Measurements from ENCODE around the gene HEMK1.

HEMK1 gene

GRCh38 chr3:50570508-50571279 is 1.4 kb downstream of the HEMK1 start:
- no peaks in the 10 kb centered on the region for H3K9me3 ChIP-seq (ENCODE audit: control insufficient read depth, low read length)
- H3K4me3 ChIP-seq (ENCODE audit: low read length): no peak overlapping the region
- H3K4me1 ChIP-seq (ENCODE audit: control insufficient read depth, insufficient read depth, low read length): peaks cover 21% of the 10 kb centered on the region
- no peaks in the 10 kb centered on the region for H3K36me3 ChIP-seq (ENCODE audit: control insufficient read depth, insufficient read depth, low read length)
- peaks cover 7% of the 10 kb centered on the region for H3K27me3 ChIP-seq (ENCODE audit: control insufficient read depth, insufficient read depth, low read length)
- H3K9ac ChIP-seq (ENCODE audit: low read length): peak overlapping the region; percentile 90

- H3K9ac ChIP-seq (ENCODE audit: low read length): no peak overlapping the region
- H3K4me1 ChIP-seq (ENCODE audit: control insufficient read depth, insufficient read depth, low read length): peaks cover 21% of the 10 kb centered on the region
- peaks cover 7% of the 10 kb centered on the region for H3K27me3 ChIP-seq (ENCODE audit: control insufficient read depth, insufficient read depth, low read length)
- no peaks in the 10 kb centered on the region for H3K9me3 ChIP-seq (ENCODE audit: control insufficient read depth, low read length)
- no peak overlapping the region for H3K4me3 ChIP-seq (ENCODE audit: low read length)
- no peaks in the 10 kb centered on the region for H3K36me3 ChIP-seq (ENCODE audit: control insufficient read depth, insufficient read depth, low read length)
Measured at GRCh38 chr3:50571486-50571885, 2.2 kb downstream of the HEMK1 start.

- Histone ChIP-seq H3K36me3 (ENCODE audit: control insufficient read depth, insufficient read depth, low read length) (no peaks in the 10 kb centered on the region), H3K27me3 (ENCODE audit: control insufficient read depth, insufficient read depth, low read length) (peaks cover under 1% of the 10 kb centered on the region), H3K9ac (ENCODE audit: low read length) (no peak overlapping the region), H3K4me3 (ENCODE audit: low read length) (no peak overlapping the region), H3K4me1 (ENCODE audit: control insufficient read depth, insufficient read depth, low read length) (peaks cover 15% of the 10 kb centered on the region), H3K9me3 (ENCODE audit: control insufficient read depth, low read length) (no peaks in the 10 kb centered on the region)
Measured at GRCh38 chr3:50572158-50572557, 2.8 kb downstream of the HEMK1 start.

DNA sequence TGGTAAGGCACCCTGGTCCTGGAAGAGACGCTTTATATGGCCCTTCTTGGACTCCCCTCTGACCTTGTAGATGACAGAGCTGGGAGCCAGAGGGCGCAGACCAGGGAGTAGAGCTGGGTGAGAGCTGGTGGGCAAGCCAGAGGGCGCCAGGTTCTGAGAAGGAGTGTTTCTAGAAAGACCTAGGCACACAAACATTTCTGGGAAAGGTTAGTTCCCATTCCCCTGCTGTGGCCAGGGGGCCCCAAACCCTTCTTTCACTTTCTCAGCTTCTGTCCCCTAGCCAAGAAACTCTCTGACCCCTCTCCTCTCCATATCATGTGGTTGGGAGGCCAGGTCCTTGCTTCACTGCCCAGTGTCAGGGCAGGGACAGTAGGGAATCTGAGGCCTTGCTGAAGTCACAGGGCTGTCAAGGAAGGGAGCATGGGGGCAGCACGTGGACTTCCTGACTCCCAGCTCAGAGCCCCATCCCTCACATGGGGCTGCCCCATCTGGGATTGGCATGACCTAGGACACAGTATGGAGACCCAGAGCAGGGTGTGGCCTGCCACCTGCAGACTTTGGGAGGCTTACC is 3.6 kb downstream of the HEMK1 start:
- no peaks in the 10 kb centered on the region for H3K27me3 ChIP-seq (ENCODE audit: control insufficient read depth, insufficient read depth, low read length)
- no peak overlapping the region for H3K4me3 ChIP-seq (ENCODE audit: low read length)
- no peaks in the 10 kb centered on the region for H3K9me3 ChIP-seq (ENCODE audit: control insufficient read depth, low read length)
- H3K36me3 ChIP-seq (ENCODE audit: control insufficient read depth, insufficient read depth, low read length): peaks cover 3% of the 10 kb centered on the region
- H3K9ac ChIP-seq (ENCODE audit: low read length): no peak overlapping the region
- H3K4me1 ChIP-seq (ENCODE audit: control insufficient read depth, insufficient read depth, low read length): peaks cover 9% of the 10 kb centered on the region

- peaks cover 4% of the 10 kb centered on the region for H3K36me3 ChIP-seq (ENCODE audit: control insufficient read depth, insufficient read depth, low read length)
- no peak overlapping the region for H3K4me3 ChIP-seq (ENCODE audit: low read length)
- no peaks in the 10 kb centered on the region for H3K9me3 ChIP-seq (ENCODE audit: control insufficient read depth, low read length)
- peaks cover under 1% of the 10 kb centered on the region for H3K4me1 ChIP-seq (ENCODE audit: control insufficient read depth, insufficient read depth, low read length)
- no peaks in the 10 kb centered on the region for H3K27me3 ChIP-seq (ENCODE audit: control insufficient read depth, insufficient read depth, low read length)
- H3K9ac ChIP-seq (ENCODE audit: low read length): no peak overlapping the region
Measured at GRCh38 chr3:50573566-50574443, 4.5 kb downstream of the HEMK1 start.

- Histone ChIP-seq H3K9me3 (ENCODE audit: control insufficient read depth, low read length) (no peaks in the 10 kb centered on the region), H3K4me1 (ENCODE audit: control insufficient read depth, insufficient read depth, low read length) (no peaks in the 10 kb centered on the region), H3K36me3 (ENCODE audit: control insufficient read depth, insufficient read depth, low read length) (peaks cover 4% of the 10 kb centered on the region), H3K4me3 (ENCODE audit: low read length) (no peak overlapping the region), H3K27me3 (ENCODE audit: control insufficient read depth, insufficient read depth, low read length) (no peaks in the 10 kb centered on the region), H3K9ac (ENCODE audit: low read length) (no peak overlapping the region)
Measured at GRCh38 chr3:50574444-50574831, 5.1 kb downstream of the HEMK1 start.

DNA sequence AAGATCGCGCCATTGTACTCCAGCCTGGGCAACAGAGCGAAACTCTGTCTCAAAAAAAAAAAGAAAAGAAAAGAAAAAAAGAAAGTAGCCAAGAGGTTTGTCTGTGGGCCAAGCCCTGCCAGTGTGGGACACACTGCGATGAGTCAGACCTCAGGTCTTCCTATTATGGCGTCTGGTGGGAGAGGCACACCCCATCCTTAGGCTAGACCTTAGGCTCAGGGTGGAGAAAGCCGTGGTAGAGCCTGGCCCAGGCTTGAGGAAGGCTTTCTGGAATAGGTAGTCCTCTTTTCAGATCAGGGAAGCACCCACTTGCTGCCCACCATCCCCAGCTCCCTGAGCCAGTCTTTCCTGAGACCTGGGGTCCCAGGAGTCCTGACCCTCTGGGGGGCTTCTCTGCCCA is 6.0 kb downstream of the HEMK1 start:
- Histone ChIP-seq H3K4me1 (ENCODE audit: control insufficient read depth, insufficient read depth, low read length) (no peaks in the 10 kb centered on the region), H3K9ac (ENCODE audit: low read length) (no peak overlapping the region), H3K4me3 (ENCODE audit: low read length) (no peak overlapping the region), H3K27me3 (ENCODE audit: control insufficient read depth, insufficient read depth, low read length) (no peaks in the 10 kb centered on the region), H3K36me3 (ENCODE audit: control insufficient read depth, insufficient read depth, low read length) (peaks cover 4% of the 10 kb centered on the region), H3K9me3 (ENCODE audit: control insufficient read depth, low read length) (no peaks in the 10 kb centered on the region)

DNA sequence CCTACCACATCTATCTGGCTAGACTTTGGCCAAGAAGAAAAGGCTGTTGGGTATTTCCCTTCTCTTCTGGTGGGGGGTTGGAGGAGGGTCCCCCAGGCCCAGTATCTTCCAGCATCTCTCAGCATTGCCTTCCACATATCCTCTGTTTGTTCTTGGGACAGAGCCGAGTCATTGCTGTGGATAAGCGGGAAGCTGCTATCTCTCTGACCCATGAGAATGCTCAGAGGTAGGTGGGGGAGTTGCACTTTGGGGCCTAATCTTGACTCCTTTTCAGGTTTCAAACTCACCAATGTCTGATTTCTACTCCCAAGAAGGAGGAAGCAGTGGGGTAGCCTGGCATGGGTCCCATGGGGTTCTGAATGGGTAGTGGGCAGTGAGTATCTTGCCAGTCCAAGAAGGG is 8.0 kb downstream of the HEMK1 start:
- H3K4me3 ChIP-seq (ENCODE audit: low read length): no peak overlapping the region
- H3K9me3 ChIP-seq (ENCODE audit: control insufficient read depth, low read length): no peaks in the 10 kb centered on the region
- H3K9ac ChIP-seq (ENCODE audit: low read length): no peak overlapping the region
- H3K27me3 ChIP-seq (ENCODE audit: control insufficient read depth, insufficient read depth, low read length): no peaks in the 10 kb centered on the region
- peaks cover 4% of the 10 kb centered on the region for H3K36me3 ChIP-seq (ENCODE audit: control insufficient read depth, insufficient read depth, low read length)
- H3K4me1 ChIP-seq (ENCODE audit: control insufficient read depth, insufficient read depth, low read length): no peaks in the 10 kb centered on the region

- Histone ChIP-seq H3K4me1 (ENCODE audit: control insufficient read depth, insufficient read depth, low read length) (no peaks in the 10 kb centered on the region), H3K9ac (ENCODE audit: low read length) (no peak overlapping the region), H3K36me3 (ENCODE audit: control insufficient read depth, insufficient read depth, low read length) (peaks cover 4% of the 10 kb centered on the region), H3K27me3 (ENCODE audit: control insufficient read depth, insufficient read depth, low read length) (no peaks in the 10 kb centered on the region), H3K4me3 (ENCODE audit: low read length) (no peak overlapping the region), H3K9me3 (ENCODE audit: control insufficient read depth, low read length) (no peaks in the 10 kb centered on the region)
Measured at GRCh38 chr3:50580683-50581458, 11.5 kb downstream of the HEMK1 start.

- Histone ChIP-seq H3K4me1 (ENCODE audit: control insufficient read depth, insufficient read depth, low read length) (no peaks in the 10 kb centered on the region), H3K4me3 (ENCODE audit: low read length) (no peak overlapping the region), H3K9me3 (ENCODE audit: control insufficient read depth, low read length) (no peaks in the 10 kb centered on the region), H3K36me3 (ENCODE audit: control insufficient read depth, insufficient read depth, low read length) (peaks cover 4% of the 10 kb centered on the region), H3K27me3 (ENCODE audit: control insufficient read depth, insufficient read depth, low read length) (no peaks in the 10 kb centered on the region), H3K9ac (ENCODE audit: low read length) (no peak overlapping the region)
Measured at GRCh38 chr3:50581459-50581842, 12.1 kb downstream of the HEMK1 start.

DNA sequence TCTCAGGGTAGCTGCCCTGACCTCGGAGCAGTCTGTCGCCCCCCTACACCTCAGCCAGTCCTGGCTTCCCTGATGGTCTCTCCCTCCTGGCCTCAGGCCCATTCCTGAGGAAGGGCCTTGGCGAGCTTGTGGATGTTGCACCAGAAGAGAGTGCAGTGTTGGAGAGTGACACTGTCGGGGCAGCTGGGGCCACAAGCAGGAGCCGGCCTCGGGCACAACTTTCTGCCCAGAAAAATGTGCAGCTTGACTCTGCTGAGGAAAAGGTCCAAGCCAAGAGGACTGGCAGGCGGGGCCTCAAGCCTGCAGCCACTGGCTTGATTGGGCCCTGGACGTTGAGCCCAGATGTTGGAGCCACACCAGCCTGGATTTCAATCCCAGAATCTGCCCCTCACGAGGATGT is 12.8 kb downstream of the HEMK1 start:
- Histone ChIP-seq H3K9ac (ENCODE audit: low read length) (no peak overlapping the region), H3K36me3 (ENCODE audit: control insufficient read depth, insufficient read depth, low read length) (peaks cover 4% of the 10 kb centered on the region), H3K9me3 (ENCODE audit: control insufficient read depth, low read length) (no peaks in the 10 kb centered on the region), H3K27me3 (ENCODE audit: control insufficient read depth, insufficient read depth, low read length) (no peaks in the 10 kb centered on the region), H3K4me1 (ENCODE audit: control insufficient read depth, insufficient read depth, low read length) (no peaks in the 10 kb centered on the region), H3K4me3 (ENCODE audit: low read length) (no peak overlapping the region)

All from mucosa of stomach (tissue), 1 donor.